Muscle layer of duodenum (tissue), 2 donors: ENCODE data around the gene EIF4G2.
"Not testable (repeated sequence)": the region's sequence is repeated elsewhere in the genome, so short reads cannot be mapped to it uniquely, and the experiment has no call there.

Experiments
- H3K27ac ChIP-seq: one replicate; pipeline ENCODE4 v1.7.0; 2013; ENCODE audit warnings: mild to moderate bottlenecking, low read length
- H3K27me3 ChIP-seq: one replicate; pipeline ENCODE4 v1.7.0; 2013; ENCODE audit warnings: low read depth, mild to moderate bottlenecking, control low read depth, low read length
- H3K36me3 ChIP-seq, 2 donors: one replicate each; pipeline ENCODE4 v1.7.0; 2013; ENCODE audit warnings: low read length in 2 of 2, control low read depth in 1 of 2, mild to moderate bottlenecking in 1 of 2; ENCODE audit not compliant: insufficient read depth in 2 of 2, control insufficient read depth in 1 of 2
- H3K4me1 ChIP-seq, 2 donors: one replicate each; pipeline ENCODE4 v1.7.0; 2013; ENCODE audit warnings: low read length in 2 of 2, mild to moderate bottlenecking in 2 of 2, control low read depth in 1 of 2, moderate library complexity in 1 of 2; ENCODE audit not compliant: insufficient read depth in 2 of 2, control insufficient read depth in 1 of 2
- H3K4me3 ChIP-seq, 2 donors: one replicate each; pipeline ENCODE4 v1.7.0; 2013; ENCODE audit warnings: low read length in 2 of 2, low read depth in 1 of 2, mild to moderate bottlenecking in 1 of 2
- H3K9me3 ChIP-seq, 2 donors: one replicate each; pipeline ENCODE4 v1.7.0; 2013; ENCODE audit warnings: low read length in 2 of 2, control low read depth in 1 of 2, mild to moderate bottlenecking in 1 of 2; ENCODE audit not compliant: control insufficient read depth in 1 of 2
- donor health status: healthy.

Gene EIF4G2

GRCh38 chr11:10838881-10839280, 30.2 kb upstream of the EIF4G2 start:
- no peaks in the 10 kb centered on the region for H3K27me3 ChIP-seq
- no peaks in the 10 kb centered on the region for H3K9me3 ChIP-seq
- H3K27ac ChIP-seq, result no peak overlapping the region
- H3K36me3 ChIP-seq, result no peaks in the 10 kb centered on the region
- H3K4me1 ChIP-seq, result no peaks in the 10 kb centered on the region
- no peak overlapping the region for H3K4me3 ChIP-seq

- Histone ChIP-seq H3K36me3 (no peaks in the 10 kb centered on the region), H3K27ac (no peak overlapping the region), H3K4me1 (no peaks in the 10 kb centered on the region), H3K27me3 (no peaks in the 10 kb centered on the region), H3K9me3 (no peaks in the 10 kb centered on the region), H3K4me3 (no peak overlapping the region)
Observed at GRCh38 chr11:10838083-10838482, 29.4 kb upstream of the EIF4G2 start.

GRCh38 chr11:10836884-10837283, 28.2 kb upstream of the EIF4G2 start:
- H3K4me3 ChIP-seq, H3K27me3 ChIP-seq, H3K9me3 ChIP-seq, H3K27ac ChIP-seq, H3K4me1 ChIP-seq, H3K36me3 ChIP-seq: not testable (repeated sequence)

- no peaks in the 10 kb centered on the region for H3K4me1 ChIP-seq
- H3K4me3 ChIP-seq, result no peak overlapping the region
- H3K9me3 ChIP-seq, result no peaks in the 10 kb centered on the region
- no peaks in the 10 kb centered on the region for H3K36me3 ChIP-seq
- H3K27ac ChIP-seq, result no peak overlapping the region
- H3K27me3 ChIP-seq, result no peaks in the 10 kb centered on the region
Observed at GRCh38 chr11:10829139-10829538, 20.4 kb upstream of the EIF4G2 start.

GRCh38 chr11:10828402-10828801, 19.7 kb upstream of the EIF4G2 start:
- Histone ChIP-seq H3K4me1 (no peaks in the 10 kb centered on the region), H3K27ac (no peak overlapping the region), H3K4me3 (no peak overlapping the region), H3K36me3 (no peaks in the 10 kb centered on the region), H3K9me3 (no peaks in the 10 kb centered on the region), H3K27me3 (no peaks in the 10 kb centered on the region)

- H3K4me3 ChIP-seq, result no peak overlapping the region
- no peaks in the 10 kb centered on the region for H3K9me3 ChIP-seq
- H3K27ac ChIP-seq, result no peak overlapping the region
- H3K36me3 ChIP-seq, result no peaks in the 10 kb centered on the region
- H3K27me3 ChIP-seq, result no peaks in the 10 kb centered on the region
- H3K4me1 ChIP-seq, result peaks cover 0 to 3% of the 10 kb centered on the region in 2 donors
Observed at GRCh38 chr11:10824888-10825287, 16.2 kb upstream of the EIF4G2 start.

GRCh38 chr11:10823152-10823579, 14.4 kb upstream of the EIF4G2 start:
- Histone ChIP-seq H3K27ac (peak overlapping the region; percentile 4), H3K4me3 (peak overlapping the region in 1 of 2 donors; percentile 7)

GRCh38 chr11:10822491-10822890, 13.8 kb upstream of the EIF4G2 start:
- not testable (repeated sequence) for H3K9me3 ChIP-seq, H3K27ac ChIP-seq, H3K4me3 ChIP-seq, H3K27me3 ChIP-seq, H3K4me1 ChIP-seq, H3K36me3 ChIP-seq

More at GRCh38 chr11:10823152-10823579, 14.4 kb upstream of the EIF4G2 start:
- Histone ChIP-seq H3K9me3 (no peaks in the 10 kb centered on the region), H3K36me3 (no peaks in the 10 kb centered on the region), H3K4me1 (peaks cover 0 to 3% of the 10 kb centered on the region in 2 donors), H3K27me3 (no peaks in the 10 kb centered on the region)

- H3K27ac ChIP-seq, result no peak overlapping the region
- no peaks in the 10 kb centered on the region for H3K27me3 ChIP-seq
- H3K36me3 ChIP-seq, result no peaks in the 10 kb centered on the region
- H3K4me3 ChIP-seq, result no peak overlapping the region
- H3K9me3 ChIP-seq, result no peaks in the 10 kb centered on the region
- H3K4me1 ChIP-seq, result peaks cover 0 to 3% of the 10 kb centered on the region in 2 donors
Observed at GRCh38 chr11:10818594-10818993, 9.9 kb upstream of the EIF4G2 start.

- Histone ChIP-seq H3K27ac (no peak overlapping the region), H3K9me3 (no peaks in the 10 kb centered on the region)
Observed at GRCh38 chr11:10813945-10814344, 5.2 kb upstream of the EIF4G2 start.

GRCh38 chr11:10809373-10810160, 841 bp upstream of the EIF4G2 start:
- H3K4me1 ChIP-seq, result peaks cover 19 to 32% of the 10 kb centered on the region in 2 donors
- H3K27ac ChIP-seq, result peak overlapping the region; percentile 96
- peak overlapping the region; percentile 99 for H3K4me3 ChIP-seq
- no peaks in the 10 kb centered on the region for H3K9me3 ChIP-seq
- no peaks in the 10 kb centered on the region for H3K27me3 ChIP-seq
- H3K36me3 ChIP-seq, result peaks cover 25 to 30% of the 10 kb centered on the region in 2 donors

More at GRCh38 chr11:10813945-10814344, 5.2 kb upstream of the EIF4G2 start:
- Histone ChIP-seq H3K4me1 (peaks cover 4 to 7% of the 10 kb centered on the region in 2 donors), H3K4me3 (no peak overlapping the region), H3K27me3 (no peaks in the 10 kb centered on the region), H3K36me3 (no peaks in the 10 kb centered on the region)

- Histone ChIP-seq H3K27ac (peak overlapping the region; percentile 93), H3K4me3 (peak overlapping the region; percentile 99), H3K36me3 (peaks cover 39 to 44% of the 10 kb centered on the region in 2 donors), H3K27me3 (no peaks in the 10 kb centered on the region), H3K4me1 (peaks cover 19 to 42% of the 10 kb centered on the region in 2 donors), H3K9me3 (no peaks in the 10 kb centered on the region)
Observed at GRCh38 chr11:10808235-10808552, 532 bp downstream of the EIF4G2 start.
